ENCODE data around the gene FOXN3.

FOXN3 gene

DNA sequence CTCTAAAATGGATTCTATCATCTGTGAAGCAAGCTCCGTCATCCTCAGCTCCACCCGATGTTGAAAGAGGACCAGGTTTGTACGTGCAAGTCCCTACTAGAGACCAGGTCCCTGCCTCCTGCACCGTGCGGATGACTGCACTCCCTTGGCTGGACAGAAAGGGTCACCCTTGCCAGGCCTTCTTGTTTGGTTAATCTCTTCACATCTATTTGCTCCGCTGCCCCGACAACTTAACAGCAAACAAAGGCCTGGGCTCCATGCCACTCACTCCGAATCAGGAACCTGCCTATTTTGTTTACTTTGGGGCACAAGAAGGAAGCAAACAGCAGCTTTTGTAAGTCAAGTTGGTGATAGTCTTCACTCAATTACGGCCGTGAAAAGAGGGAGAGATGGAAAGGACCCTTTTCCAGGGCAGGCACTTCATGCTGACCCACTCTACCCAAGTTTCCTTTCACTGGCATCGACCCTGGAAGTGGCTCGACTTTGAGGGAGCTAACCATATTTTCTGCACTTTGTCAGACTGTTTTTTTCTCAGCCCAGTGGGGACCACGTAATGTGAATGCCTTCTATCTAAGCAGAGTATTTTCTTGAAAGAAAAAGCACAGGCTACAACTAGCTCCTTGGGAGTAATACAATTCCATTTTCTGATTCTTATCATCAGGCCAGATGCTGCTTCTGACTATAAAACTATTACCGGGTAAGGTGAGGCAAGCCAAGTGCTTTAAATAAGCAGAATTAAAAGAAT is 202.6 kb downstream of the FOXN3 start:
- TF ChIP-seq, protein P1, sequence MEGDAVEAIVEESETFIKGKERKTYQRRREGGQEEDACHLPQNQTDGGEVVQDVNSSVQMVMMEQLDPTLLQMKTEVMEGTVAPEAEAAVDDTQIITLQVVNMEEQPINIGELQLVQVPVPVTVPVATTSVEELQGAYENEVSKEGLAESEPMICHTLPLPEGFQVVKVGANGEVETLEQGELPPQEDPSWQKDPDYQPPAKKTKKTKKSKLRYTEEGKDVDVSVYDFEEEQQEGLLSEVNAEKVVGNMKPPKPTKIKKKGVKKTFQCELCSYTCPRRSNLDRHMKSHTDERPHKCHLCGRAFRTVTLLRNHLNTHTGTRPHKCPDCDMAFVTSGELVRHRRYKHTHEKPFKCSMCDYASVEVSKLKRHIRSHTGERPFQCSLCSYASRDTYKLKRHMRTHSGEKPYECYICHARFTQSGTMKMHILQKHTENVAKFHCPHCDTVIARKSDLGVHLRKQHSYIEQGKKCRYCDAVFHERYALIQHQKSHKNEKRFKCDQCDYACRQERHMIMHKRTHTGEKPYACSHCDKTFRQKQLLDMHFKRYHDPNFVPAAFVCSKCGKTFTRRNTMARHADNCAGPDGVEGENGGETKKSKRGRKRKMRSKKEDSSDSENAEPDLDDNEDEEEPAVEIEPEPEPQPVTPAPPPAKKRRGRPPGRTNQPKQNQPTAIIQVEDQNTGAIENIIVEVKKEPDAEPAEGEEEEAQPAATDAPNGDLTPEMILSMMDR (IDR thresholded peaks at IDR 0.05; ENCODE audit: extremely low read depth, missing control alignments), result no peak
- DNase-seq (ENCODE audit: low spot score), result no peak

DNA sequence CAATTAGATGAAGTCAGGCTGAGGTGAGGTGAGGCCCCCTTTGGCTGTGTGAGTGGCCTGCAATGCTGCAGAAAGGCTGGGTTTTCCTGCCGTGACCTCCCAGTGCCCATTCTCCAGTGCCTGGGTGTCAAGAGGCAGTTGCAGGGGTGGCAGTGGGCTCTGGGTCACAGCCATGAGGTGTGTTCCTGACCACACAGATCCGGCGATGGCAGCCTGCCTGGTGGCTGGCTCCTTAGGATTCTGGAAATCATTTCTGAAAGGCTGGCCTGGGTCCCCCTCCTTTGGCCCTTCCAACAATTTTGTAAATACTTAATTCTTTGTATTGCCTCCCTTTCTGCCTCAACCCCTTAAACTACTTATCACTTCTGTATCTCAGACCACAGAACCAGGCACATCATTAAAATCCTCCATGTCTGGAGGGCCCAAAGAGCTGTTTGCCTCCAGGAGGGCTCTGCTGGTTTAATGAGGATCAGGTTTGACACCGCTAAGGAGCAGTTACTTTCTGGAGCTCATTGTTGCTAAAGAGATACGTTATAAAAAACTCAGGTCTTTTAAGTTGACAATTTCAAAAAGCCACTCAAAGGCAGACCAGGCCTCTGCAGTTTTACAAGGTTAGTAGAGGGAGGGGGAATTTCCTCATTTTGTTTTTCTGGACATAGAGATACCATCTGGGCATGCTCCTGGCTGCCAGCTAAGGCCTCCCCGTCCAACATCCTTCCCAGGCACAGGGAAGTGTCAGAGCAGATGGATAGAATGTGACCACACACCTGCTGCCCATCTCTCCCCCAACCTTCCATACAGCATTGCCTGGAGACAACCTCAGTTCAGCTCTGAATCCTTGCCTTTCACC is 204.4 kb downstream of the FOXN3 start:
- TF ChIP-seq, protein P1 (IDR thresholded peaks at IDR 0.05; ENCODE audit: extremely low read depth, missing control alignments), result no peak
- DNase-seq (ENCODE audit: low spot score), result no peak

DNA sequence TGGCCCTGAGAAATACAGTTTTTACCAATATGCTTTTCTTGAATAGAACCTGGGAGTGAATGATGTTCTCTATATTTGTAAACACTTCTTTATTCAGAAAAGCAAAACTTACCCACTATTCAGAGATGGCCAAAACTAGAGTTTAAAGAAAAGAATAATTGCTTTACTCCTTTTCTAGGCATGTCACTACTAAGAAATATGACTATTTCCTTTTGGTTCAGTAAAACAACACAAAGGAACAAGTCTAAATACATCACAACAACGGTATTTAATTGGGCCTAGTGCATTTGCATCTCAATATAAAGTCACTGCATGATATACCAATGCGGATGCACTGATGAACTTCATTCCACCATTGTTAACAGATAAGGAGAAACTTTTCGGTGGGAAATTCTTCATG is 207.5 kb downstream of the FOXN3 start:
- TF ChIP-seq, protein P1 (IDR thresholded peaks at IDR 0.05; ENCODE audit: extremely low read depth, missing control alignments), result no peak
- no peak for DNase-seq (ENCODE audit: low spot score)

DNA sequence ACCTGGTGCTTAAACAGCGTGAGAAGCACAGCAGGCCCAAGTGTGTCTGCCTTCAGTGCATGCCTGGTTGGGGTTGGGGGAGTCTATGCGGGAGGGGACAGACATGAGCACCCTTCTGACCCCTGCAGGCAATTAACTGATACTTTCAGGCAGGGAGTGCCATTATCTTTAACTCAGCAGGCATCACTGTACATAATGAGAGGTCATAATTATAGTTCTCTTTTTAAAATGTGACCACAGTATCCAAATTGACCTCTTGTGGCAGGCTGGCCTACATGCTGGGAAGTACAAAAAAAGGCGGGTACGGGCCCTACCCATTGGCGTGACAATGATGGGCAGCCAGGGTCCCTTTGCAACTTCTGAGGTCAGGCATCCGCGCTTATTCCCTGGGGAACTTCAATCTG is 209.1 kb downstream of the FOXN3 start:
- TF ChIP-seq, protein P1 (IDR thresholded peaks at IDR 0.05; ENCODE audit: extremely low read depth, missing control alignments), result no peak
- no peak for DNase-seq (ENCODE audit: low spot score)

DNA sequence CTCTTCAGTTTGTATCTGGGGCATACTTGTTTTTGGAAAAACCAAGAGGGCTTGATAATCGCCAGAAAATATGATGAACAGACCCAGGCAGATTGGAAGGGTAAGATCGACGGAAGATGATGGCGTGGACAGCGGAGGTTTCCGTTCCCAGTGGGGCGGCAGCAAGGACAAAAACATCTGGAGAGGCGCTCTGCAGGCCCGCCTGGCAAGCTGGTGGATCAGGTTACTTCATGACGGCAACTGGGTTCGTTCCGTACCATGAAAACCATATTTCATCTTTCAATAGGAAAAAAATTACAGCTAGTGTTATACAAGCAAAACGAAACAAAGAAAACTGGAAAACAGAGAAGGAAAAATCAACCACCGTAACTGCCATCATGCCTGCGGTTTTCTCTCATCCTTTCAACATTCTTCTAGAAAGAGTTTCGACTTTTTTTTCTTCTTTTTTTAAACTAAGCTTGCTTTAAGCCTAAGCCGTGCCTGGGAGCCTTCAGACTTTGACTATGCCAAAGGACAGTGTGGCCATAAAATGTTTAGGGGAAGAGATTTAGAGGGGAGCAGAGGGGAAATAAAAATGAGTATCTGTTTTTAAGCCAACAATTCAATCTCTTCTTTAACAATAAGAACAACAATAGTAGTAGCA is 210.5 kb downstream of the FOXN3 start:
- TF ChIP-seq, protein P1 (IDR thresholded peaks at IDR 0.05; ENCODE audit: extremely low read depth, missing control alignments), result no peak
- DNase-seq (ENCODE audit: low spot score), result no peak

DNA sequence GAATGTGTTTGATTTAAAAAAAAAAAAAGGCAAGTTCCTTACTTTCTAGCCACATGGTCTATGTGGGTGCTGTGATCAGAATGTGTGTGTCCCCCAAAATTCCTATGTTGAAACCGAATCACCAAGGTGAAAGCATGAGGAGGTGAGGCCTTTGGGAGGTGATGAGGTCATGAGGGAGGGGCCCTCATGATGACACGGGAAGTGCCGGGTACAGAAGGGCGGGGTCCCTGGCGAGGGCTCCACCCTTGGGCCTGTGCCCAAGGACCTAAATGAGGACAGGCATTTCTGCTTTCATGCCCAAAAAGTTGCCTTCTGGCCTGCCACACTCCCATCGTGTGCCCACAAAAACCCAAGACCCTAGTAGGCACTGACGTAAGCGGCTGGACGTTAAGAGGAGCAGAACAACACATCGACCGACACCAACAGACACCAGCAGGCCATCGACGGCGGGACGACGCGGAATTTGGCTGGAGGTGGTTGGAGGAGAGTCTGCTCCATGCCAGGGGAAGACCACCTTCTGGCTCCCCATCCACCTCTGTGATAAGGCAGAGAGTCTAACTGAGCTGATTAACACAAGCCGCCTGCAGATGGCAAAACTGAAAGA is 211.8 kb downstream of the FOXN3 start:
- TF ChIP-seq, protein P1 (IDR thresholded peaks at IDR 0.05; ENCODE audit: extremely low read depth, missing control alignments), result no peak
- DNase-seq (ENCODE audit: low spot score), result no peak
